ENCODE data around the gene L3MBTL2.

The L3MBTL2 gene

DNA sequence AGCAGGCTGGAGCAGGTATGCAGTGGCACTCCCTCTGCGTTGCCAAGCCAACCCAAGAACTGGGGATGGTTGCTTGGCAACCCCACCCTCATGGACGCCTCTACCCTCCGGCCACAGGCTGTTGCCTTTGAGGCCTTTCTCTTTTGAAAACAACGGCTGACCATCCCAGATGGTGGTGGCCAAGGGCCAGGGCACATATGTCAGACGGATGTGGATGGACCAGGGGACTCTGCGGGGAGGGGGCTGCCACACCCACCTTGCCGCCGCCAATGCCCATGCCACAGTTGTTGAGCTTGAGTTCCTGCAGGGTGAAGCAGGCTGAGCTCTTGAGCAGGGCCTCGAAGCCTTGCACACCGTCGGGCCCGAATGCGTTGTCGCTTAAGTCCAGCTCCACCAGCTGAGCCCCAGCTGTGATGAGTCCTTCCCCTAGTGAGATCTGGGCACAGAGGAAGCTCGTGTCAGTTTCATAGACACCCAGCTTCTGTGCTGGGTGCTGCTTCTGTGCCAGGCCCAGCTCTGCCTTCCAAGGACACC lies 59.4 kb downstream of the L3MBTL2 start:
- DNase-seq (ENCODE audit: insufficient read length, low spot score), result no peak
- no peak for FAIRE-seq

- DNase-seq (ENCODE audit: insufficient read length, low spot score), result no peak
- FAIRE-seq, result no peak
Observed at GRCh38 chr22:41267958-41268357, 62.8 kb downstream of the L3MBTL2 start.

DNA sequence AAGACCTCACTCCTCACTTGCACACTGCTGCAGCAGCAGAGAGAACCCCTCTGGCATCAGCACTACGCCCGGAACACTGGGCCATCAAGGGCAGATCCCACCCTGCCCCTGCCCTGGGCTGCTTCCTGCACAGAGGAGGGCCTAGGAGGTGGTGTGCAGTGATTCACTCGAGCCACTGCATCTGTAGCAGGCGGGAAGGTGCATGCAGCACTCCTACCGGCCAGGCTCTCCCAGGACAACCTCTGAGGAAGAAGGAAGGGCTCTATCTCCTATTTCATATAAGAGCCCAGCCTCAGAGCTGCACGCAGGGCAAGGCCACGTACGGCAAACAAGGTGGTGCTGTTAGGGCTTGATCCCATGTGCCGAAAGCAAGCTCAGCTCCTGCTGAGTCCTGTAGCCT lies 66.7 kb downstream of the L3MBTL2 start:
- FAIRE-seq, result no peak
- DNase-seq (ENCODE audit: insufficient read length, low spot score), result no peak

- FAIRE-seq (no peak), DNase-seq (ENCODE audit: insufficient read length, low spot score) (no peak)
Observed at GRCh38 chr22:41273128-41273527, 68.0 kb downstream of the L3MBTL2 start.

GRCh38 chr22:41274856-41275255 lies 69.7 kb downstream of the L3MBTL2 start:
- no peak for FAIRE-seq

GRCh38 chr22:41280065-41280464 lies 75.0 kb downstream of the L3MBTL2 start:
- no peak for FAIRE-seq
- no peak for DNase-seq (ENCODE audit: insufficient read length, low spot score)

More at GRCh38 chr22:41274856-41275255, 69.7 kb downstream of the L3MBTL2 start:
- DNase-seq (ENCODE audit: insufficient read length, low spot score), result no peak

GRCh38 chr22:41280854-41281253 lies 75.7 kb downstream of the L3MBTL2 start:
- no peak for FAIRE-seq

More at GRCh38 chr22:41280854-41281253, 75.7 kb downstream of the L3MBTL2 start:
- DNase-seq (ENCODE audit: insufficient read length, low spot score), result no peak
